Muscle layer of duodenum (tissue), 2 donors: ENCODE data around the gene NTM.

Source experiments
- H3K27ac ChIP-seq: one replicate; pipeline ENCODE4 v1.7.0; 2013; ENCODE audit warnings: mild to moderate bottlenecking, low read length
- H3K27me3 ChIP-seq: one replicate; pipeline ENCODE4 v1.7.0; 2013; ENCODE audit warnings: low read depth, mild to moderate bottlenecking, control low read depth, low read length
- H3K36me3 ChIP-seq, 2 donors: one replicate each; pipeline ENCODE4 v1.7.0; 2013; ENCODE audit warnings: low read length in 2 of 2, control low read depth in 1 of 2, mild to moderate bottlenecking in 1 of 2; ENCODE audit not compliant: insufficient read depth in 2 of 2, control insufficient read depth in 1 of 2
- H3K4me1 ChIP-seq, 2 donors: one replicate each; pipeline ENCODE4 v1.7.0; 2013; ENCODE audit warnings: low read length in 2 of 2, mild to moderate bottlenecking in 2 of 2, control low read depth in 1 of 2, moderate library complexity in 1 of 2; ENCODE audit not compliant: insufficient read depth in 2 of 2, control insufficient read depth in 1 of 2
- H3K4me3 ChIP-seq, 2 donors: one replicate each; pipeline ENCODE4 v1.7.0; 2013; ENCODE audit warnings: low read length in 2 of 2, low read depth in 1 of 2, mild to moderate bottlenecking in 1 of 2
- H3K9me3 ChIP-seq, 2 donors: one replicate each; pipeline ENCODE4 v1.7.0; 2013; ENCODE audit warnings: low read length in 2 of 2, control low read depth in 1 of 2, mild to moderate bottlenecking in 1 of 2; ENCODE audit not compliant: control insufficient read depth in 1 of 2
- donor health status: healthy.

The NTM gene

DNA sequence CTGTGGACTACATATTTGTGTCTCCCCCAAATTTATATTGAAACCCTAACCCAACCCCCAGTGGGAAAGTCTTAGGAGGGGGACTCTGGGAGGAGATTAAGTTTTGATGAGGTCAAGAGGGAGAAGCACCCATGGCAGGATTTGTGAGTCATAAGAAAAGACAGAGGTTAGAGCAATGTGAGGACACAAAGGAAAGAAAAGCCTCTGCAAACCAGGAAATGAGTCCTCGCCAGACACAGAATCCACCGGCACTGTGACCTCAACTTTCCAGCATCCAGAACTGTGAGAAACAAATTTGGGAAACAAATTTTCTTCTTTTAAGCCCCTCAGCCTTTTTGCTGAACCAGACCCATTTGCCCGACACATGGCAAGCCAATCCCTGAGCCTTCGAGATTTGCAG is 397.0 kb downstream of the NTM start:
- Histone ChIP-seq H3K27ac (no peak overlapping the region), H3K4me3 (no peak overlapping the region), H3K9me3 (no peaks in the 10 kb centered on the region), H3K4me1 (no peaks in the 10 kb centered on the region), H3K36me3 (no peaks in the 10 kb centered on the region), H3K27me3 (no peaks in the 10 kb centered on the region)

DNA sequence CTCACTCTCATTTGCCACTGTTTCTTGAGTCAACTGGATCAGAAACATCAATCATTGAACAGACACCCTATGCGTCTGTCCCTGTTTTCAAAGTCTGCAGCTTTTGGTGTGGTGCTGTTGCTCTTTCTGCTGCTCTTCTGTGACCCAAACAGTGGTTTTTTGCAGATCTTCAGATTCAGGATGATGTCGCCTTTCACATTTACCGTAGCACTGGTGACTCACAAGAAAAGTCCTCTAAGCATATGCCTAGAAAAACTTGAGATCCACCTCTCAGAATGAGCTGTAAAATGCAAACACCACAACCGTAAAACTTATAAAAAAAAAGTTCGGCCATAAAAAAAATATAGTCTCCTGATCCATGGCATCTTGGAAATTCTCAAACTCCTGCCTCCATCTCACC is 400.4 kb downstream of the NTM start:
- Histone ChIP-seq H3K27ac (no peak overlapping the region), H3K4me1 (no peaks in the 10 kb centered on the region), H3K27me3 (no peaks in the 10 kb centered on the region), H3K36me3 (no peaks in the 10 kb centered on the region), H3K4me3 (no peak overlapping the region), H3K9me3 (no peaks in the 10 kb centered on the region)

DNA sequence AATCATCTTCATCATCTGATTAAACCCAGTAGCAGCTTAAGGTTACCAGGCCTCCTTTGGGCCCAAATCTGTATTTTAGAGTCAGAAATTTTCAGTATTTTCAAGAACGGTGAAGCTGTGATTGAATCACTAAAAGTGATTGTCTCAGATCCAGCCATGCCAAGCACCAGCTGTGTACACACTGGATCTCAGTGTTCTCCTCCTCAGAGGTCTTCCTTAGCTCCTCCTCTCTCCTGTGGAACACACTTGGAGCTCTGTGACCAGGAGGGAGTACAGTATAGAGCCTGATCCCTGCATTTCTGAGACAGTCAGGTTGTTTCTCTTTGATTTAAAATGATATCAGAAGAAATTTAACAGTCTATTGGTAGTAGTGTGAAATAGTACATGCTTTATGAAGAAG is 401.1 kb downstream of the NTM start:
- Histone ChIP-seq H3K9me3 (no peaks in the 10 kb centered on the region), H3K36me3 (no peaks in the 10 kb centered on the region), H3K27me3 (no peaks in the 10 kb centered on the region), H3K4me1 (no peaks in the 10 kb centered on the region), H3K27ac (no peak overlapping the region), H3K4me3 (no peak overlapping the region)

DNA sequence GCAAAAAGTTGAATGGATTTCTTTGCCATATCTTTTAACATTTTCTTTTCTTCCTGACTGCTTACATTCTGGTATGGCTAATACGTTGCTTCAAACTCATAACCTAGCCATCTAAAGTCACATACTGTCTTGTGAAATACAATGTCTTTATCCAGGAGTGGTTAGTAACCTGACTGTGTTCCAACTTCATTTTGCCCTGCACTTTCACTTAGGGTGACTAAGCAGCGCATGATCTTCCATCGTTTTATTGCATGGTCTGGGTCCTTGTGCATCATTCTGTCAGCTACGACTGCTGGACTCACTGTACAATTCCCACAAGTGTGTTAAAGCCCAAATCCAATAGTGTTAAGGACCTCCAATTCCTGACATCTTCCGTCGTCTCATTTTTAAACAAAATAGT is 403.2 kb downstream of the NTM start:
- H3K36me3 ChIP-seq = no peaks in the 10 kb centered on the region
- no peaks in the 10 kb centered on the region for H3K4me1 ChIP-seq
- H3K27me3 ChIP-seq = no peaks in the 10 kb centered on the region
- H3K27ac ChIP-seq = no peak overlapping the region
- H3K4me3 ChIP-seq = no peak overlapping the region
- H3K9me3 ChIP-seq = no peaks in the 10 kb centered on the region

DNA sequence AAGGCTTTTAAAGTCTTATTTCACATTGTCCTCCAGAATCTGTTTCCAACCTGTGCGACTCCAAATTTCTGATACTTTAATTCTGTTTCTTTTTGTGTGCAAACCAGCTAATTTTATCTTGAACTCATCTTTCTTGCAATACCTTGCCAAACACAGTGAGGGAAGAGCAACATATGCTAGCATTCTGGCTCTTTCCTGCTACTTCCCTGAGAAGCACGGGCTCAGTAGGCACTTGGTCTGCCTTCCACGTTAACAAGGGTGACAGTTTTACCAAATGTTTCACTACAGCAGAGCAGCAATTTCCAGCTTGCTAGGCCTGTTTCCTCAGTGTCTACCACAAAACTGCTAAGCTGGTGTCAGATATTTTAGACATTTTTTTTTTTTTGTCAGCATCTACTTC is 405.8 kb downstream of the NTM start:
- H3K4me3 ChIP-seq = no peak overlapping the region
- no peaks in the 10 kb centered on the region for H3K4me1 ChIP-seq
- no peaks in the 10 kb centered on the region for H3K27me3 ChIP-seq
- no peaks in the 10 kb centered on the region for H3K36me3 ChIP-seq
- no peak overlapping the region for H3K27ac ChIP-seq
- H3K9me3 ChIP-seq = no peaks in the 10 kb centered on the region

DNA sequence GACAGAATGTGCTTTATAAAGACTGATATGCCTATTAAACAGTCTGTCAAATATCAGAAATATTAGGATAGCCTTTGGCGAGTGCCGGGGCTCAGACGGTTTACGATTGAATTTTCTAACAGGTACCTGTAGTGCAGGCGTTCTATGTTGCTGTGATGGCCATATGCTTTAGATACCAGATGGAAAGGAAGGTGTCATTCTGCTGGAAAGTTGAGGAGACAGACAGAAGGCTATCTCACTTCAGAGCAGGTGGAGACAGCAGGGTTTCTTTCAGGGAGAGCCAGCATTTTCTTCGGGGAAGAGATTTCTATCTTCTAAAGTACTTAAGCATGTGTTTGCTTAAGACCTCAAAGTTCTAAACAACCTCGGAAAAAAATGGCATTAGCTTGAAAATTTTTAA is 415.4 kb downstream of the NTM start:
- Histone ChIP-seq H3K4me1 (no peaks in the 10 kb centered on the region), H3K4me3 (no peak overlapping the region), H3K9me3 (no peaks in the 10 kb centered on the region), H3K27ac (no peak overlapping the region), H3K27me3 (no peaks in the 10 kb centered on the region), H3K36me3 (no peaks in the 10 kb centered on the region)

DNA sequence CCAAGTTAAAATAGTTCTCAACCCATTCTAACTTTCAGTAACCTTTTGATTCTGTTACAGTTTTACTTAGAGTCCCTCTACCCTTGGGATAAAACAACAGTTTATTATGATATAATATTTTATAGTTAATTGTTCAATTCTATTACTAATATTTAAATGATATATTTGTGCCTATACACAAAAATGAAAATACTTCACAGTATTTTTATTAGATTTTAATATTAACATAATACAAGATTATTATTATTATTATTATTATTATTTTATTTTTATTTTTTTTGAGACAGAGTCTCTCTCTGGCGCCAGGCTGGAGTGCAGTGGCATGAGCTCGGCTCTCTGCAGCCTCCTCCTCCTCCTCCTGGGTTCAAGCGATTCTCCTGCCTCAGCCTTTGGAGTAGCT is 416.7 kb downstream of the NTM start:
- no peaks in the 10 kb centered on the region for H3K36me3 ChIP-seq
- H3K27ac ChIP-seq = no peak overlapping the region
- no peak overlapping the region for H3K4me3 ChIP-seq
- H3K4me1 ChIP-seq = no peaks in the 10 kb centered on the region
- H3K9me3 ChIP-seq = no peaks in the 10 kb centered on the region
- H3K27me3 ChIP-seq = no peaks in the 10 kb centered on the region

DNA sequence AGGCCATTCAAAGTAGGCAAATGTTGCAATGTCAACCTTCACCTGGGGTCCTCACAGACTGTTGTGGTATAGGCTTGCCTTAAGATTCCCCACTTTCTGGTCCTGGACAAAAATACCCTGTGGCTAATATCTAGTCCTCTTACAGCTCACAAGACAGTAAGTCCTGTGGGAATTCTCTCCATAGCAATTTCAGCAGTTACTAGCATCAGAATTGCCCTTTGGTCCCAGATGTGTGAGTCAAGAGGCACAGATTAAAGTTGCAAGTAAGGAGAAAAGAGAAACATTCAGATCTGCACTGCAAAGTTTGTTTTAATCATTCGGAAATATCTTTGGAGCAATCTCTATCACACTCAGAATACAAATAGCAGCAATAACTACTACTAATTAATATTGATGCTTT is 420.2 kb downstream of the NTM start:
- H3K36me3 ChIP-seq = no peaks in the 10 kb centered on the region
- H3K4me1 ChIP-seq = no peaks in the 10 kb centered on the region
- H3K27ac ChIP-seq = no peak overlapping the region
- no peak overlapping the region for H3K4me3 ChIP-seq
- no peaks in the 10 kb centered on the region for H3K27me3 ChIP-seq
- no peaks in the 10 kb centered on the region for H3K9me3 ChIP-seq

GRCh38 chr11:131792243-131792642 is 421.8 kb downstream of the NTM start:
- H3K27me3 ChIP-seq = no peaks in the 10 kb centered on the region
- H3K4me1 ChIP-seq = no peaks in the 10 kb centered on the region
- H3K36me3 ChIP-seq = no peaks in the 10 kb centered on the region
- no peak overlapping the region for H3K4me3 ChIP-seq
- H3K27ac ChIP-seq = no peak overlapping the region
- H3K9me3 ChIP-seq = no peaks in the 10 kb centered on the region

GRCh38 chr11:131796089-131796488 is 425.7 kb downstream of the NTM start:
- Histone ChIP-seq H3K9me3 (no peaks in the 10 kb centered on the region), H3K36me3 (no peaks in the 10 kb centered on the region), H3K4me1 (no peaks in the 10 kb centered on the region), H3K4me3 (no peak overlapping the region), H3K27me3 (no peaks in the 10 kb centered on the region), H3K27ac (no peak overlapping the region)

GRCh38 chr11:131796541-131796940 is 426.1 kb downstream of the NTM start:
- no peak overlapping the region for H3K4me3 ChIP-seq
- no peaks in the 10 kb centered on the region for H3K27me3 ChIP-seq
- H3K9me3 ChIP-seq = no peaks in the 10 kb centered on the region
- no peaks in the 10 kb centered on the region for H3K4me1 ChIP-seq
- no peaks in the 10 kb centered on the region for H3K36me3 ChIP-seq
- no peak overlapping the region for H3K27ac ChIP-seq

DNA sequence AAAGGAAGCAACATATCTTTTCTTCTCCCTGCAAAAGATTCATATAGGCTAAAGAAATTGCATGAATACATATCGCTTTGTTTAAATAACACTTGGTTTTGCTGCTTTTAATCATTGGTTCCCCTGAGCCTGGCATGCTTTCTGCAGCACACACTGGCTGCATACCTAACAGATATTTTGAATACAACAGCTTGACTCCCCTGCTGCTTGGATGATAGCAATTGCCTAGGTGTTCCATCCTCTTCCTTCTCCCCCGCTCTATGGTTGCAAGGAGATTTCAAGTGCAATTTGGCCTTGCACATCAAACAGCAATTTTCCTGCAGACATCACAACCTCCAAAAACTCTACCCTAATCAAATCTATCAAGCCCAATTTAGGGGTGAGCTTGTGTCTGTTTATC is 430.0 kb downstream of the NTM start:
- no peaks in the 10 kb centered on the region for H3K27me3 ChIP-seq
- H3K4me1 ChIP-seq = no peaks in the 10 kb centered on the region
- no peak overlapping the region for H3K27ac ChIP-seq
- H3K4me3 ChIP-seq = no peak overlapping the region
- H3K36me3 ChIP-seq = no peaks in the 10 kb centered on the region
- H3K9me3 ChIP-seq = no peaks in the 10 kb centered on the region
